NCI-H1694 treated with DMSO at 0.1 percent for 48 hours (cell line): ENCODE results near the gene HDHD3.

Source experiments
- DNase-seq: peaks from one replicate; lab custom pipeline; 2025; lab: John Stamatoyannopoulos, UW

Gene HDHD3

GRCh38 chr9:113363336-113363735, 13.4 kb downstream of the HDHD3 start:
- DNase-seq = no peak

- no peak for DNase-seq
These were observed 15.3 kb downstream of the HDHD3 start for GRCh38 chr9:113361304-113362018.

GRCh38 chr9:113360242-113360842, 16.4 kb downstream of the HDHD3 start:
- DNase-seq = no peak

- DNase-seq = no peak
These were observed 17.4 kb downstream of the HDHD3 start for GRCh38 chr9:113359385-113359784.

- DNase-seq = no peak
These were observed 20.0 kb downstream of the HDHD3 start for GRCh38 chr9:113356686-113357292.

GRCh38 chr9:113355040-113355596, 21.7 kb downstream of the HDHD3 start:
- no peak for DNase-seq

- DNase-seq = no peak
These were observed 24.4 kb downstream of the HDHD3 start for GRCh38 chr9:113352411-113352810.

GRCh38 chr9:113352006-113352405, 24.8 kb downstream of the HDHD3 start:
- no peak for DNase-seq

GRCh38 chr9:113350937-113351336, 25.8 kb downstream of the HDHD3 start:
- no peak for DNase-seq

GRCh38 chr9:113350107-113350661, 26.6 kb downstream of the HDHD3 start:
- DNase-seq = no peak

- DNase-seq = no peak
These were observed 27.2 kb downstream of the HDHD3 start, which contains the start of gene BSPRY for GRCh38 chr9:113349445-113350094. Gene BSPRY (plus strand): TSS chr9:113349541. CDS start chr9:113349580, 39 bp downstream.

- DNase-seq = no peak
These were observed 27.7 kb downstream of the HDHD3 start for GRCh38 chr9:113349066-113349444.

GRCh38 chr9:113348437-113348836, 28.3 kb downstream of the HDHD3 start:
- DNase-seq = no peak

- DNase-seq = no peak
These were observed 31.1 kb downstream of the HDHD3 start for GRCh38 chr9:113345671-113346070.

- no peak for DNase-seq
These were observed 31.6 kb downstream of the HDHD3 start for GRCh38 chr9:113345190-113345589.

GRCh38 chr9:113343732-113344231, 33.0 kb downstream of the HDHD3 start:
- DNase-seq = no peak

GRCh38 chr9:113341712-113342410, 34.9 kb downstream of the HDHD3 start:
- DNase-seq = no peak

GRCh38 chr9:113340011-113340699, 36.6 kb downstream of the HDHD3 start, which contains the start of gene WDR31:
Gene WDR31 (minus strand): TSS chr9:113340275. CDS start chr9:113332022, 8,253 bp downstream.
- peak; percentile 70 for DNase-seq

- no peak for DNase-seq
These were observed 39.1 kb downstream of the HDHD3 start for GRCh38 chr9:113337714-113338113.

GRCh38 chr9:113331780-113332179, 45.0 kb downstream of the HDHD3 start:
- DNase-seq = no peak
